ENCODE measurements around the gene ZNF22. TPM values are rescaled to one million over a fixed set of nuclear protein-coding genes. Genes with fewer than 3 reads are reported as not detected.

Gene ZNF22
- total and polyA plus RNA-seq, 2 of the 8 experiments (the other 6 are each of a cell fraction or from before 2014, with no cell fraction given): 18.2 to 45.2 TPM

GRCh38 chr10:44961931-44962750 lies 38.6 kb upstream of the ZNF22 start:
- H4K5ac ChIP-seq (ENCODE audit: insufficient read length, low read depth, low read length): no peak overlapping the region
- no peak overlapping the region for H3K23ac ChIP-seq (ENCODE audit: insufficient read length)
- H4K8ac ChIP-seq (ENCODE audit: extremely low read depth, insufficient read depth, low read length): no peak overlapping the region; the same call in 1 of the 2 replicates
- H3K56ac ChIP-seq (replicated peaks; ENCODE audit: insufficient read length, low read depth, low read length): no peak overlapping the region
- no peak overlapping the region for H3K4me2 ChIP-seq (ENCODE audit: insufficient read depth in 1 of 2, low read depth in 2 of 2, low read length in 2 of 2)
- no peaks in the 10 kb centered on the region; a peak in 1 of 4 replicates for H3K79me2 ChIP-seq (ENCODE audit: control insufficient read depth in 1 of 2, insufficient read depth in 2 of 2, low read length in 2 of 2)
- POLR2A ChIA-PET (ENCODE audit: partially characterized antibody): interaction anchor here (1.2 to 3.5 kb wide), 7 partner anchors 9 to 38 kb away, joined by 3 to 17 read pairs (median 5); partner anchors contain the start of gene ZNF22
- CTCF ChIA-PET (ENCODE audit: partially characterized antibody): interaction anchor here (1.2 to 11.2 kb wide), 7 partner anchors 11 to 87 kb away, joined by 3 to 143 read pairs (median 26); partner anchors contain the start of gene DEPP1
- H3K9ac ChIP-seq (replicated peaks in 1 of 4; ENCODE audit: extremely low read depth in 1 of 4, low read depth in 3 of 4, low read length in 3 of 4): no peak overlapping the region
- no peak overlapping the region for H3K4ac ChIP-seq (replicated peaks; ENCODE audit: insufficient read length, low read depth, low read length)
- H2BK15ac ChIP-seq (ENCODE audit: low read length): no peak overlapping the region
- H2AK5ac ChIP-seq (ENCODE audit: low read depth, low read length): peak overlapping the region; percentile 88; the same call in 1 of the 2 replicates
- no peak for FAIRE-seq
- 0 out of 2 replicates have a peak overlapping the region, but pooled peaks have one; percentile 57 for H2BK20ac ChIP-seq (ENCODE audit: low read length)
- H3K27ac ChIP-seq (ENCODE audit: low read depth, low read length): no peak overlapping the region
- peak overlapping the region; percentile 27; the same call in 1 of the 2 replicates for H3K18ac ChIP-seq (ENCODE audit: extremely low read depth, low read length)
- H3K9me3 ChIP-seq (ENCODE audit: insufficient read depth in 2 of 2, low read depth in 1 of 2, low read length in 1 of 2): no peaks in the 10 kb centered on the region
- peaks cover 25 to 44% (median 34%) of the 10 kb centered on the region in 4 experiments for H3K4me1 ChIP-seq (replicated peaks in 1 of 4; ENCODE audit: control insufficient read depth in 3 of 4, insufficient read depth in 4 of 4, low read length in 3 of 4)
- H4K91ac ChIP-seq (replicated peaks; ENCODE audit: insufficient read length, low read length): peak overlapping the region; percentile 7
- peaks cover 8% of the 10 kb centered on the region for H3K23me2 ChIP-seq (ENCODE audit: low read depth, low read length)
- no peaks in the 10 kb centered on the region for H3K79me1 ChIP-seq (ENCODE audit: low read depth, low read length)
- H2BK5ac ChIP-seq (ENCODE audit: low read depth, low read length): 0 out of 2 replicates have a peak overlapping the region, but pooled peaks have one; percentile 90
- H4K20me1 ChIP-seq (replicated peaks in 1 of 2; ENCODE audit: control insufficient read depth in 1 of 2, insufficient read depth in 2 of 2, low read length in 2 of 2): no peaks in the 10 kb centered on the region
- H2BK120ac ChIP-seq (replicated peaks; ENCODE audit: low read depth, low read length): no peak overlapping the region
- no peak overlapping the region for H2BK12ac ChIP-seq (ENCODE audit: low read depth, low read length)
- H3K4me3 ChIP-seq (ENCODE audit: extremely low read depth in 1 of 4, insufficient read depth in 2 of 4, low read depth in 3 of 4, low read length in 4 of 4): no peak overlapping the region
- no peak overlapping the region for H2AFZ ChIP-seq (ENCODE audit: low read length)
- H3K36me3 ChIP-seq (ENCODE audit: control insufficient read depth in 2 of 4, insufficient read depth in 4 of 4, low read length in 3 of 4): no peaks in the 10 kb centered on the region
- peak in 1 of 2 experiments; percentile 38 for DNase-seq (ENCODE audit: low read depth in 1 of 2, low spot score in 2 of 2)
- peaks cover 0 to 7% (median 3%) of the 10 kb centered on the region in 4 experiments; a peak in 4 of 7 replicates for H3K27me3 ChIP-seq (replicated peaks in 1 of 4; ENCODE audit: control insufficient read depth in 3 of 4, extremely low read depth in 1 of 4, insufficient read depth in 3 of 4, low read length in 3 of 4)
- WGBS, 2 experiments (ENCODE audit: extremely low coverage in 1 of 2, insufficient coverage in 1 of 2, insufficient read length in 1 of 2, insufficient replicate concordance in 2 of 2, low coverage in 1 of 2, low lambda C conversion rate in 2 of 2, missing lambda C conversion rate in 1 of 2): 85% methylated on average over 11 of the region's 11 CpGs; no CpG with 5 or more reads in 1 of the 2 experiments
- no peak overlapping the region for H3K14ac ChIP-seq (ENCODE audit: insufficient read length)
- TF ChIP-seq CBX5 (IDR thresholded peaks at IDR 0.05; ENCODE audit: low read depth, low read length) (no peak), CHD1 (IDR thresholded peaks at IDR 0.05; ENCODE audit: low read depth, low read length) (no peak), FOSL1 (IDR thresholded peaks at IDR 0.05; ENCODE audit: insufficient read depth, low read depth, low read length) (no peak), SAP30 (IDR thresholded peaks at IDR 0.05; ENCODE audit: insufficient read depth, insufficient replicate concordance, low read length) (no peak), CTBP2 (IDR thresholded peaks at IDR 0.05; ENCODE audit: borderline replicate concordance, insufficient read depth, insufficient read length, low read length) (no peak), SP1 (IDR thresholded peaks at IDR 0.05; ENCODE audit: low read depth, low read length) (no peak), KDM5A (IDR thresholded peaks at IDR 0.05; ENCODE audit: low read length) (no peak), TAF7 (optimal IDR thresholded peaks at IDR 0.05; ENCODE audit: borderline replicate concordance, low read depth, low read length) (no peak), CEBPB (IDR thresholded peaks at IDR 0.05; ENCODE audit: low read depth, low read length) (no peak), RFX5 (IDR thresholded peaks at IDR 0.05; ENCODE audit: borderline replicate concordance, low read depth, low read length) (no peak), GABPA (IDR thresholded peaks at IDR 0.05; ENCODE audit: borderline replicate concordance, insufficient read depth, low read length) (no peak)
